HG03342 (cell line): ENCODE measurements around the gene NTSR2.

Experiments used
- ATAC-seq: cut with Tn5 transposase; IDR thresholded peaks from one replicate; pipeline ENCODE4 v1.9.1; 2021; ENCODE audit warnings: mild to moderate bottlenecking, moderate library complexity; ENCODE audit not compliant: unreplicated experiment

Gene NTSR2

GRCh38 chr2:11669454-11670291 is at the start of gene NTSR2:
NTSR2 (minus strand) TSS chr2:11670195; CDS start chr2:11670129, 66 bp downstream.
- no peak for ATAC-seq

GRCh38 chr2:11719230-11719977 is 49.4 kb upstream of the NTSR2 start:
- no peak for ATAC-seq

- ATAC-seq, result no peak
Observed at GRCh38 chr2:11718606-11719005, 48.6 kb upstream of the NTSR2 start.

GRCh38 chr2:11717623-11718022 is 47.6 kb upstream of the NTSR2 start:
- no peak for ATAC-seq

- no peak for ATAC-seq
Observed at GRCh38 chr2:11716689-11717321, 46.8 kb upstream of the NTSR2 start.

GRCh38 chr2:11715987-11716652 is 46.1 kb upstream of the NTSR2 start:
- no peak for ATAC-seq

GRCh38 chr2:11713815-11714214 is 43.8 kb upstream of the NTSR2 start:
- ATAC-seq, result no peak

GRCh38 chr2:11712866-11713265 is 42.9 kb upstream of the NTSR2 start:
- no peak for ATAC-seq

GRCh38 chr2:11711751-11712150 is 41.8 kb upstream of the NTSR2 start:
- ATAC-seq, result no peak

- ATAC-seq, result no peak
Observed at GRCh38 chr2:11711354-11711716, 41.3 kb upstream of the NTSR2 start.

GRCh38 chr2:11710632-11711353 is 40.8 kb upstream of the NTSR2 start:
- ATAC-seq, result no peak

GRCh38 chr2:11710210-11710609 is 40.2 kb upstream of the NTSR2 start:
- ATAC-seq, result no peak

- ATAC-seq, result no peak
Observed at GRCh38 chr2:11709293-11709692, 39.3 kb upstream of the NTSR2 start.

- no peak for ATAC-seq
Observed at GRCh38 chr2:11708106-11708505, 38.1 kb upstream of the NTSR2 start.

- no peak for ATAC-seq
Observed at GRCh38 chr2:11705711-11706110, 35.7 kb upstream of the NTSR2 start.

GRCh38 chr2:11705063-11705462 is 35.1 kb upstream of the NTSR2 start:
- no peak for ATAC-seq

GRCh38 chr2:11703700-11704099 is 33.7 kb upstream of the NTSR2 start:
- no peak for ATAC-seq

- no peak for ATAC-seq
Observed at GRCh38 chr2:11702946-11703345, 33.0 kb upstream of the NTSR2 start.

- ATAC-seq, result no peak
Observed at GRCh38 chr2:11701751-11702301, 31.8 kb upstream of the NTSR2 start.

GRCh38 chr2:11701206-11701605 is 31.2 kb upstream of the NTSR2 start:
- no peak for ATAC-seq
